Body of pancreas (tissue), 4 donors: ENCODE data around the gene ATAD3C. TPM values are rescaled to one million over a fixed set of nuclear protein-coding genes. Genes with fewer than 3 reads are reported as not detected.
"Not testable (repeated sequence)": the region's sequence is repeated elsewhere in the genome, so short reads cannot be mapped to it uniquely, and the experiment has no call there.

Source experiments
- ATAC-seq: fragments of 150-250 bp; one replicate; pipeline ENCODE4 v1.9.1; 2016
- DNase-seq, 4 donors: peaks; one replicate each; pipeline ENCODE4 v3.0.0-alpha.2; 2019
- H3K27ac ChIP-seq, 4 donors: fragments of 200-600 bp; sonication (generic); 1 replicate in 3 of 4; 2 replicates in 1 of 4; pipeline versions ENCODE4 v1.5.1 to v1.6.1; 2016 to 2019; ENCODE audit warnings: mild to moderate bottlenecking in 1 of 4, mixed read lengths in 1 of 4, moderate library complexity in 1 of 4
- H3K27me3 ChIP-seq, 2 donors: fragments of 200-600 bp; sonication (generic); one replicate each; pipeline ENCODE4 v1.6.0; 2016; ENCODE audit warnings: mild to moderate bottlenecking in 1 of 2
- H3K36me3 ChIP-seq, 2 donors: fragments of 200-600 bp; sonication (generic); replicated peaks in 1 of 2; 2 replicates each; pipeline ENCODE4 v1.5.1; 2016; ENCODE audit warnings: low read depth in 2 of 2; ENCODE audit not compliant: insufficient read depth in 1 of 2
- H3K4me1 ChIP-seq: fragments of 200-600 bp; sonication (generic); one replicate; pipeline ENCODE4 v1.6.0; 2016
- H3K4me3 ChIP-seq, 2 donors: fragments of 200-600 bp; sonication (generic); 1 replicate in 1 of 2; 2 replicates in 1 of 2; pipeline ENCODE4 v1.5.1; 2016 to 2019
- H3K9me3 ChIP-seq, 3 donors: fragments of 200-600 bp; sonication (generic); 1 replicate in 2 of 3; 2 replicates in 1 of 3; pipeline ENCODE4 v1.5.1; 2016
- POLR2A ChIP-seq, 3 donors: fragments of 450-650 bp; IDR thresholded peaks; one replicate each; pipeline ENCODE4 v1.6.1; 2016; ENCODE audit warnings: antibody characterized with exemption in 3 of 3, mild to moderate bottlenecking in 2 of 3
- WGBS, 2 donors: methylation state at CpG; one replicate each; pipeline ENCODE4 v1.1.5; 2017; 5-methylcytosine and 5-hydroxymethylcytosine counted together
- intact Hi-C: fragments of 100-400 bp; cut with DNase I; formaldehyde crosslinking; loops from one replicate; pipeline ENCODE4 v1.15.1; 2023
- total RNA-seq, 2 donors: library from RNA; depleted of rRNA; stranded (reverse); fragments of >200 nt; gene quantifications; one replicate each; pipeline ENCODE4 v1.1.0, GENCODE V29; 2016
- TF ChIP-seq, protein P1 (sequence below), 7 experiments: fragments of 450-650 bp in 4 of 7; fragments of 200-600 bp in 3 of 7; sonication (generic) in 3 of 7; IDR thresholded peaks; one replicate each; pipeline ENCODE4 v1.5.1; 2016 to 2019; ENCODE audit warnings: antibody characterized with exemption in 7 of 7

ATAD3C gene
- total RNA-seq, 2 donors from 2014 or later = 1.6 to 2.3 TPM

DNA sequence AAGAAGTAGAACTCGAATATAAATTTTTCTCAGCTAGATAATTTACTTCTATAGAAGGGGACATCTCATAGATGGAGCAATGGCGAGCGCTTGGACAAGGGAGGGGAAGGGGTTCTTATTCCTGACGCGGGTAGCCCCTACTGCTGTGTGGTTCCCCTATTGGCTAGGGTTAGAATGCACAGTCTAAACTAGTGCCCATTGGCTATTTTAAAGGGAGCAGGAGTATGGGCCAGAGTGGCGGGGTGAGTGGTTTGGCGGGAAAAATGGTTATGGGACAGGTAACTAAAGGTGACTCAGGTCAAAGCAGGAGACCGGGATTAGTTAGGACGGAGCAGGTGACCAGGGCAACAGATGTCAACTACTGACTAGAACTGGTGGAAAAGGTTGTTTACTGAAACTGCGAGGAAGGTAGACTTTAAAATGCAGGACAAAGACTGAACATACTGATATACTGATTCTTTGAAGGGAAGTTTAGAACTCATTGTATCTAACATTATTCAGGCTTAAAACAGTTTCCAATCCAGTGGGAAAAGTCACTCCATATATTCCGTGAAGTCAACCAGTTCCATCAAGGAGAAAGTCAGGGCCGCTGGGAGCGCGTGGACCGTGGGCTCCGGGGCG lies 61.5 kb downstream of the ATAD3C start:
- TF ChIP-seq, protein P1, sequence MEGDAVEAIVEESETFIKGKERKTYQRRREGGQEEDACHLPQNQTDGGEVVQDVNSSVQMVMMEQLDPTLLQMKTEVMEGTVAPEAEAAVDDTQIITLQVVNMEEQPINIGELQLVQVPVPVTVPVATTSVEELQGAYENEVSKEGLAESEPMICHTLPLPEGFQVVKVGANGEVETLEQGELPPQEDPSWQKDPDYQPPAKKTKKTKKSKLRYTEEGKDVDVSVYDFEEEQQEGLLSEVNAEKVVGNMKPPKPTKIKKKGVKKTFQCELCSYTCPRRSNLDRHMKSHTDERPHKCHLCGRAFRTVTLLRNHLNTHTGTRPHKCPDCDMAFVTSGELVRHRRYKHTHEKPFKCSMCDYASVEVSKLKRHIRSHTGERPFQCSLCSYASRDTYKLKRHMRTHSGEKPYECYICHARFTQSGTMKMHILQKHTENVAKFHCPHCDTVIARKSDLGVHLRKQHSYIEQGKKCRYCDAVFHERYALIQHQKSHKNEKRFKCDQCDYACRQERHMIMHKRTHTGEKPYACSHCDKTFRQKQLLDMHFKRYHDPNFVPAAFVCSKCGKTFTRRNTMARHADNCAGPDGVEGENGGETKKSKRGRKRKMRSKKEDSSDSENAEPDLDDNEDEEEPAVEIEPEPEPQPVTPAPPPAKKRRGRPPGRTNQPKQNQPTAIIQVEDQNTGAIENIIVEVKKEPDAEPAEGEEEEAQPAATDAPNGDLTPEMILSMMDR (IDR thresholded peaks at IDR 0.05) = no peak
- no peak for TF ChIP-seq POLR2A (IDR thresholded peaks at IDR 0.05)
- DNase-seq (peak in 2 of 4 donors; percentile 16 to 24), ATAC-seq (no peak)
- Histone ChIP-seq H3K4me1 (peaks cover 18% of the 10 kb centered on the region), H3K27me3 (no peaks in the 10 kb centered on the region), H3K9me3 (no peaks in the 10 kb centered on the region), H3K36me3 (no peaks in the 10 kb centered on the region), H3K4me3 (peak overlapping the region; percentile 25 to 50), H3K27ac (peak overlapping the region; percentile 49 to 97 (median 88))
- 4 to 14% methylated on average over 17 of the region's 17 CpGs for WGBS, 2 donors
- intact Hi-C loops = no loop called here

GRCh38 chr1:1511533-1512285 lies 62.2 kb downstream of the ATAD3C start, which contains the start of gene ATAD3A:
TSS of gene ATAD3A (plus strand) at chr1:1512162. CDS start at chr1:1512269, 107 bp downstream.
- Histone ChIP-seq H3K27ac (peak within 1 kb of the TSS; percentile 49 to 97 (median 88)), H3K4me1 (peaks cover 17% of the 10 kb centered on the region), H3K4me3 (peak within 1 kb of the TSS; percentile 25 to 50), H3K27me3 (no peaks in the 10 kb centered on the region), H3K9me3 (no peaks in the 10 kb centered on the region), H3K36me3 (no peaks in the 10 kb centered on the region)
- ATAC-seq (peak; percentile 97), DNase-seq (peak; percentile 98 to 99 (median 98))
- intact Hi-C loops = no loop called here
- TF ChIP-seq, protein P1 (IDR thresholded peaks at IDR 0.05) = peak in 2 of 7 experiments; percentile 29 to 34
- TF ChIP-seq POLR2A (IDR thresholded peaks at IDR 0.05) = peak in 2 of 3 donors; percentile 71 to 74
- WGBS, 2 donors = 0% methylated on average over 28 to 97 of the region's 99 CpGs

- DNase-seq, intact Hi-C loops, H3K9me3 ChIP-seq, H3K36me3 ChIP-seq, ATAC-seq, H3K27me3 ChIP-seq: not testable (repeated sequence)
- Histone ChIP-seq H3K4me3 (peak overlapping the region in 1 of 2 donors; percentile 32), H3K4me1 (peaks cover 17% of the 10 kb centered on the region), H3K27ac (peak overlapping the region; percentile 49 to 97 (median 88))
- WGBS, 2 donors = 0% methylated on average over 5 to 31 of the region's 52 CpGs
Measured at GRCh38 chr1:1512425-1512824, 62.9 kb downstream of the ATAD3C start.

DNA sequence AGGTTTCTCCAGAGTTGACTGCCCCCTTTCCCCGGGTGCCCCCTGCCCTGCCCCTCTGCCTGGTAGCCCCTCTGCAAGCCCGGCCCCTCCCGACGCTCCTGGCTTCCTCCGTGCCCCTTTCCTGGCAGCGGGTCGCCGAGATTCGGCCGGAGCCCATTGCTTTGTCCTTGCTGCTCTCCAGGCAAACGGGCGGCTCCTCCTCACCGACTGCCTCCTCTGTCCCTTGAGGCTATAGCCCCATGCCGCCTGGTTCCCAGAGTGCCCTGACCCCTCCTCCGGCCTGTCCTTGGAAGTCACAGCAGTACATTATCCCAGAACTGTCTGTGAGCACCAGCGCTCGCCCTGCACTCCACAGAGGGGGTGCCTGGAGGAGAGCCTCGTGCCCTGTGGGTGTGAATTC lies 64.2 kb downstream of the ATAD3C start:
- H3K9me3 ChIP-seq, H3K4me3 ChIP-seq, DNase-seq, H3K27me3 ChIP-seq, intact Hi-C loops, H3K36me3 ChIP-seq, ATAC-seq, H3K27ac ChIP-seq: not testable (repeated sequence)
- H3K4me1 ChIP-seq = peaks cover 17% of the 10 kb centered on the region
- WGBS, 2 donors = 41 to 70% methylated on average over 4 to 16 of the region's 18 CpGs

DNA sequence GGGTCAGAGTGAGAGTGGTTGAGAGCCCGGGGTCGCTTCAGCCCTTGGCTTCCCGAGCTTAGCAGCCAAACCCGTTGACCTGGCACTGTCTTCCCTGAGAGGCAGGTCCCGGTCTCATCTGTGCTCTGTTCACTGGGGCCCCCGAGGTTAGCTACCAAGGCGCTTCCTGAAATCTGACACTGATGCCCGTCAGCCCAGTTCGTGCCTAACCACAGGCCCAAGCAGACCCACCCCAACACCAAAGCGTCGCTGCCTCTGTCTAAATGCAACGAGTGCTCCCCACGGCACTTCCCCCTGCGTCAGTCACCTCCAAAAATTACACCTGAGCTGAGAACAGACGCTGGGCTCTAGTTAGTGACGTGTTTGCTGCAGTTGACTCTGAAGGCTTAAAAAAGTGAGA lies 64.9 kb downstream of the ATAD3C start:
- H3K4me3 ChIP-seq, H3K9me3 ChIP-seq, H3K36me3 ChIP-seq, H3K27me3 ChIP-seq, H3K27ac ChIP-seq, ATAC-seq, DNase-seq, intact Hi-C loops: not testable (repeated sequence)
- WGBS, 2 donors = 69 to 91% methylated on average over 4 to 13 of the region's 16 CpGs
- H3K4me1 ChIP-seq = peaks cover 17% of the 10 kb centered on the region

GRCh38 chr1:1516923-1517322 lies 67.4 kb downstream of the ATAD3C start:
- H3K27ac ChIP-seq, H3K4me3 ChIP-seq, H3K4me1 ChIP-seq, H3K36me3 ChIP-seq, DNase-seq, ATAC-seq, H3K27me3 ChIP-seq, H3K9me3 ChIP-seq, intact Hi-C loops: not testable (repeated sequence)
- WGBS, 2 donors = 83 to 98% methylated on average over 7 to 11 of the region's 14 CpGs
